IMR-90 (cell line): Measurements from ENCODE around the gene YLPM1. TPM values are rescaled to one million over a fixed set of nuclear protein-coding genes. Genes with fewer than 3 reads are reported as not detected.

Experiments
- ATAC-seq: fragments of 200-7000 bp; cut with Tn5 transposase; 2 replicates; pipeline ENCODE4 v1.9.1; 2020; ENCODE audit warnings: low read depth, mild to moderate bottlenecking, moderate library complexity
- BruUV-seq: library from RNA; stranded (reverse); fragments of 400-500 nt; replicated peaks from 2 replicates; lab custom pipeline; 2021; lab: Mats Ljungman, UMichigan
- CTCF ChIA-PET: fragments of 300-600 bp; formaldehyde crosslinking; extraction: SDS; loops from one replicate; lab custom pipeline; 2021; ENCODE audit warnings: antibody characterized with exemption; lab: Yijun Ruan, JAX
- POLR2A ChIA-PET: fragments of 300-600 bp; sonication (Branson Sonifier 250); formaldehyde crosslinking; loops from one replicate; lab custom pipeline; 2022; ENCODE audit warnings: antibody characterized with exemption; ENCODE audit not compliant: unreplicated experiment; lab: Charles Lee
- DNase-seq: peaks from one replicate; pipeline ENCODE4 v3.0.0; 2013
- H2AFZ ChIP-seq: replicated peaks from 2 replicates; pipeline ENCODE3; 2013; ENCODE audit warnings: low read length, mild to moderate bottlenecking; ENCODE audit not compliant: poor library complexity
- H2AK5ac ChIP-seq: 2 replicates; pipeline ENCODE4 v1.6.1; 2013; ENCODE audit warnings: low read depth, low read length, inconsistent platforms
- H2AK9ac ChIP-seq: replicated peaks from 2 replicates; pipeline ENCODE3; 2013; ENCODE audit warnings: mild to moderate bottlenecking, low read depth, low read length, moderate library complexity; ENCODE audit not compliant: poor library complexity
- H2BK120ac ChIP-seq: 2 replicates; pipeline ENCODE4 v1.6.1; 2013; ENCODE audit warnings: low read depth, low read length, inconsistent platforms
- H2BK15ac ChIP-seq: 3 replicates; pipeline ENCODE4 v1.6.1; 2013; ENCODE audit warnings: low read depth, low read length, inconsistent platforms
- H2BK20ac ChIP-seq: 2 replicates; pipeline ENCODE4 v1.6.1; 2013; ENCODE audit warnings: low read depth, mild to moderate bottlenecking, inconsistent platforms, low read length, moderate library complexity
- H2BK5ac ChIP-seq: 2 replicates; pipeline ENCODE4 v1.6.1; 2013; ENCODE audit warnings: mild to moderate bottlenecking, low read depth, low read length, inconsistent platforms; ENCODE audit not compliant: poor library complexity, severe bottlenecking
- H3K14ac ChIP-seq: replicated peaks from 2 replicates; pipeline ENCODE4 v1.6.1; 2013; ENCODE audit warnings: low read depth, low read length, inconsistent platforms
- H3K18ac ChIP-seq: 2 replicates; pipeline ENCODE4 v1.6.1; 2013; ENCODE audit warnings: low read depth, low read length, control low read depth
- H3K23ac ChIP-seq: 2 replicates; pipeline ENCODE4 v1.6.1; 2013; ENCODE audit warnings: low read depth, low read length, inconsistent platforms
- H3K27ac ChIP-seq: 2 replicates; pipeline ENCODE4 v1.5.1; 2013; ENCODE audit warnings: mild to moderate bottlenecking, control low read depth, low read length; ENCODE audit not compliant: insufficient read depth
- H3K27me3 ChIP-seq: 2 replicates; pipeline ENCODE4 v1.6.1; 2013; ENCODE audit warnings: low read length; ENCODE audit not compliant: control insufficient read depth, insufficient read depth
- H3K36me3 ChIP-seq: 2 replicates; pipeline ENCODE4 v1.6.1; 2013; ENCODE audit warnings: low read length, mixed read lengths; ENCODE audit not compliant: control insufficient read depth, insufficient read depth
- H3K4ac ChIP-seq: 2 replicates; pipeline ENCODE4 v1.6.1; 2013; ENCODE audit warnings: low read depth, low read length, inconsistent platforms
- H3K4me1 ChIP-seq: 2 replicates; pipeline ENCODE4 v1.6.1; 2013; ENCODE audit warnings: low read length, mixed read lengths; ENCODE audit not compliant: control insufficient read depth, insufficient read depth
- H3K4me2 ChIP-seq: 2 replicates; pipeline ENCODE4 v1.6.1; 2013; ENCODE audit warnings: low read depth, mild to moderate bottlenecking, control low read depth, low read length, moderate library complexity
- H3K4me3 ChIP-seq: 2 replicates; pipeline ENCODE4 v1.5.1; 2013; ENCODE audit warnings: low read depth, mild to moderate bottlenecking, control low read depth, low read length, moderate library complexity; ENCODE audit not compliant: insufficient read depth
- H3K56ac ChIP-seq: 2 replicates; pipeline ENCODE4 v1.6.1; 2013; ENCODE audit warnings: low read length, inconsistent platforms; ENCODE audit not compliant: insufficient read depth; ENCODE audit errors: extremely low read depth
- H3K79me1 ChIP-seq, 2 experiments: 2 replicates each; pipeline ENCODE4 v1.6.1; 2013; ENCODE audit warnings: low read length in 2 of 2, inconsistent platforms in 1 of 2, low read depth in 1 of 2
- H3K9ac ChIP-seq: 2 replicates; pipeline ENCODE4 v1.6.1; 2013; ENCODE audit warnings: low read depth, low read length, control low read depth
- H3K9me1 ChIP-seq: 2 replicates; pipeline ENCODE4 v1.6.1; 2013; ENCODE audit warnings: low read length, inconsistent platforms; ENCODE audit not compliant: insufficient read depth
- H3K9me3 ChIP-seq: 2 replicates; pipeline ENCODE4 v1.6.1; 2013; ENCODE audit warnings: low read length; ENCODE audit not compliant: control insufficient read depth, insufficient read depth
- H4K20me1 ChIP-seq: 2 replicates; pipeline ENCODE4 v1.6.1; 2013; ENCODE audit warnings: low read length, inconsistent platforms; ENCODE audit not compliant: insufficient read depth
- H4K5ac ChIP-seq: 2 replicates; pipeline ENCODE4 v1.6.1; 2013; ENCODE audit warnings: mild to moderate bottlenecking, low read depth, low read length, control low read depth
- H4K8ac ChIP-seq, 2 experiments: 2 replicates each; pipeline ENCODE4 v1.6.1; 2013; ENCODE audit warnings: low read depth in 2 of 2, low read length in 2 of 2, control low read depth in 1 of 2, inconsistent platforms in 1 of 2
- H4K91ac ChIP-seq: 2 replicates; pipeline ENCODE4 v1.6.1; 2013; ENCODE audit warnings: low read depth, low read length, inconsistent platforms; ENCODE audit not compliant: insufficient read depth
- BHLHE40 ChIP-seq: fragments of 150-350 bp; IDR thresholded peaks from 2 replicates; pipeline ENCODE4 v1.6.1; 2016; ENCODE audit warnings: mild to moderate bottlenecking, low read depth, low read length
- CEBPB ChIP-seq: IDR thresholded peaks from 2 replicates; pipeline ENCODE4 v1.6.1; 2012; ENCODE audit warnings: low read depth, low read length, improper control_type of control experiment
- CHD1 ChIP-seq: IDR thresholded peaks from 2 replicates; pipeline ENCODE4 v1.6.1; 2012; ENCODE audit warnings: low read depth, low read length, improper control_type of control experiment
- FOS ChIP-seq: fragments of 150-350 bp; IDR thresholded peaks from 2 replicates; pipeline ENCODE4 v1.6.1; 2016; ENCODE audit warnings: low read depth, low read length
- MAFK ChIP-seq: IDR thresholded peaks from 2 replicates; pipeline ENCODE4 v1.6.1; 2012; ENCODE audit warnings: low read depth, low read length, improper control_type of control experiment
- MAZ ChIP-seq: IDR thresholded peaks from 2 replicates; pipeline ENCODE4 v1.6.1; 2012; ENCODE audit warnings: low read depth, mild to moderate bottlenecking, low read length, improper control_type of control experiment, moderate library complexity, borderline replicate concordance
- MXI1 ChIP-seq: IDR thresholded peaks from 2 replicates; pipeline ENCODE4 v1.6.1; 2012; ENCODE audit warnings: low read depth, mild to moderate bottlenecking, low read length, moderate library complexity, borderline replicate concordance
- NFE2L2 ChIP-seq: fragments of 150-350 bp; IDR thresholded peaks from 2 replicates; pipeline ENCODE4 v1.6.1; 2016; ENCODE audit warnings: low read depth, mild to moderate bottlenecking, low read length
- POLR2A ChIP-seq: IDR thresholded peaks from 2 replicates; pipeline ENCODE4 v1.6.1; 2012; ENCODE audit warnings: mild to moderate bottlenecking, low read depth, low read length
- RAD21 ChIP-seq: IDR thresholded peaks from 2 replicates; pipeline ENCODE4 v1.6.1; 2012; ENCODE audit warnings: low read length, improper control_type of control experiment
- RCOR1 ChIP-seq: IDR thresholded peaks from 2 replicates; pipeline ENCODE4 v1.6.1; 2012; ENCODE audit warnings: mild to moderate bottlenecking, low read length, improper control_type of control experiment; ENCODE audit not compliant: insufficient replicate concordance
- RFX5 ChIP-seq: IDR thresholded peaks from 2 replicates; pipeline ENCODE4 v1.8.0; 2012; ENCODE audit warnings: low read depth, mild to moderate bottlenecking, low read length, moderate library complexity
- SMC3 ChIP-seq: fragments of 150-350 bp; IDR thresholded peaks from 2 replicates; pipeline ENCODE4 v1.6.1; 2016; ENCODE audit warnings: low read depth, mild to moderate bottlenecking, antibody characterized with exemption, low read length, moderate library complexity
- USF2 ChIP-seq: fragments of 150-350 bp; IDR thresholded peaks from 2 replicates; pipeline ENCODE4 v1.6.1; 2017; ENCODE audit warnings: mild to moderate bottlenecking, antibody characterized with exemption, low read length, low read depth
- WGBS, 2 experiments: methylation state at CpG; one replicate each; pipeline versions ENCODE4 v1.1.5 to v1.1.7; 2013; ENCODE audit warnings: missing lambda C conversion rate in 2 of 2; ENCODE audit not compliant: insufficient read length in 1 of 2; ENCODE audit errors: extremely low coverage in 2 of 2; 5-methylcytosine and 5-hydroxymethylcytosine counted together
- dilution Hi-C: fragments of 300-500 bp; cut with HindIII; formaldehyde crosslinking; loops from one replicate; pipeline ENCODE4 v1.14.3; 2018; ENCODE audit warnings: low sequenced_read_pairs; ENCODE audit not compliant: unreplicated experiment
- in situ Hi-C: fragments of 300-500 bp; cut with MboI; formaldehyde crosslinking; loops from 3 replicates; pipeline ENCODE4 v1.14.3; 2019; ENCODE audit warnings: low sequenced_read_pairs, inconsistent platforms, mixed read lengths
- intact Hi-C: fragments of 100-400 bp; cut with micrococcal nuclease; formaldehyde crosslinking; loops from 2 replicates; pipeline ENCODE4 v1.10.0; 2022
- polyA plus RNA-seq, 3 experiments: library from polyadenylated mRNA; depleted of rRNA; stranded (reverse); fragments of >200 nt; gene quantifications; 2 replicates each; pipeline ENCODE4 v1.2.3, GENCODE V29; 2012; ENCODE audit warnings: low replicate concordance in 1 of 3
- total RNA-seq: library from RNA; depleted of rRNA; stranded (reverse); fragments of >200 nt; gene quantifications from 2 replicates; pipeline ENCODE4 v1.2.3, GENCODE V29; 2012
- TF ChIP-seq, protein P1 (sequence below): fragments of 150-350 bp; IDR thresholded peaks from 2 replicates; pipeline ENCODE4 v1.6.1; 2016; ENCODE audit warnings: low read depth, mild to moderate bottlenecking, low read length, moderate library complexity, borderline replicate concordance
- TF ChIP-seq, protein P2 (sequence below): conservative IDR thresholded peaks from 2 replicates; pipeline ENCODE4 v1.5.1; 2012; ENCODE audit warnings: mild to moderate bottlenecking, low read depth, low read length, improper control_type of control experiment

YLPM1 gene
- total and polyA plus RNA-seq, 2 of the 4 experiments (the other 2 are of a cell fraction), result 8.2 to 19.7 TPM

GRCh38 chr14:74863274-74863673, 100.2 kb downstream of the YLPM1 start:
- 44% methylated on average over 1 of the region's 9 CpGs; no CpG with 5 or more reads in 1 of the 2 experiments for WGBS, 2 experiments
- H3K9me3 ChIP-seq, result no peaks in the 10 kb centered on the region
- H3K4ac ChIP-seq, result no peak overlapping the region
- no peak overlapping the region for H2AK5ac ChIP-seq
- no peaks in the 10 kb centered on the region for H3K36me3 ChIP-seq
- TF ChIP-seq CEBPB, result no peak
- no peak for TF ChIP-seq MAZ
- TF ChIP-seq CHD1, result no peak
- TF ChIP-seq BHLHE40, result no peak
- TF ChIP-seq RFX5, result no peak
- no peak for TF ChIP-seq MXI1
- no peak for TF ChIP-seq USF2
- no peak for TF ChIP-seq RCOR1
- TF ChIP-seq, protein P1, sequence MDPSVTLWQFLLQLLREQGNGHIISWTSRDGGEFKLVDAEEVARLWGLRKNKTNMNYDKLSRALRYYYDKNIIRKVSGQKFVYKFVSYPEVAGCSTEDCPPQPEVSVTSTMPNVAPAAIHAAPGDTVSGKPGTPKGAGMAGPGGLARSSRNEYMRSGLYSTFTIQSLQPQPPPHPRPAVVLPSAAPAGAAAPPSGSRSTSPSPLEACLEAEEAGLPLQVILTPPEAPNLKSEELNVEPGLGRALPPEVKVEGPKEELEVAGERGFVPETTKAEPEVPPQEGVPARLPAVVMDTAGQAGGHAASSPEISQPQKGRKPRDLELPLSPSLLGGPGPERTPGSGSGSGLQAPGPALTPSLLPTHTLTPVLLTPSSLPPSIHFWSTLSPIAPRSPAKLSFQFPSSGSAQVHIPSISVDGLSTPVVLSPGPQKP, result no peak
- no peak for TF ChIP-seq POLR2A
- TF ChIP-seq FOS, result no peak
- no peak for TF ChIP-seq MAFK
- no peak for TF ChIP-seq SMC3
- no peak for TF ChIP-seq NFE2L2
- no peak for TF ChIP-seq RAD21
- TF ChIP-seq, protein P2, sequence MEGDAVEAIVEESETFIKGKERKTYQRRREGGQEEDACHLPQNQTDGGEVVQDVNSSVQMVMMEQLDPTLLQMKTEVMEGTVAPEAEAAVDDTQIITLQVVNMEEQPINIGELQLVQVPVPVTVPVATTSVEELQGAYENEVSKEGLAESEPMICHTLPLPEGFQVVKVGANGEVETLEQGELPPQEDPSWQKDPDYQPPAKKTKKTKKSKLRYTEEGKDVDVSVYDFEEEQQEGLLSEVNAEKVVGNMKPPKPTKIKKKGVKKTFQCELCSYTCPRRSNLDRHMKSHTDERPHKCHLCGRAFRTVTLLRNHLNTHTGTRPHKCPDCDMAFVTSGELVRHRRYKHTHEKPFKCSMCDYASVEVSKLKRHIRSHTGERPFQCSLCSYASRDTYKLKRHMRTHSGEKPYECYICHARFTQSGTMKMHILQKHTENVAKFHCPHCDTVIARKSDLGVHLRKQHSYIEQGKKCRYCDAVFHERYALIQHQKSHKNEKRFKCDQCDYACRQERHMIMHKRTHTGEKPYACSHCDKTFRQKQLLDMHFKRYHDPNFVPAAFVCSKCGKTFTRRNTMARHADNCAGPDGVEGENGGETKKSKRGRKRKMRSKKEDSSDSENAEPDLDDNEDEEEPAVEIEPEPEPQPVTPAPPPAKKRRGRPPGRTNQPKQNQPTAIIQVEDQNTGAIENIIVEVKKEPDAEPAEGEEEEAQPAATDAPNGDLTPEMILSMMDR, result no peak
- no peak overlapping the region for H2BK15ac ChIP-seq
- H3K4me3 ChIP-seq, result no peak overlapping the region
- no peak overlapping the region for H4K5ac ChIP-seq
- no peak overlapping the region for H3K14ac ChIP-seq
- no peak overlapping the region for H2AK9ac ChIP-seq
- H4K8ac ChIP-seq, result no peak overlapping the region
- H3K27me3 ChIP-seq, result peaks cover 8% of the 10 kb centered on the region
- H4K20me1 ChIP-seq, result no peaks in the 10 kb centered on the region
- no peak overlapping the region for H3K56ac ChIP-seq
- ATAC-seq, result no peak
- dilution Hi-C loops (no loop called here), in situ Hi-C loops (loop anchor here (5.0 kb wide), 1 partner anchor 39 kb away; no protein-coding TSS in a partner anchor), intact Hi-C loops (no loop called here)
- no peak overlapping the region for H2BK120ac ChIP-seq
- H3K4me2 ChIP-seq, result no peak overlapping the region
- H2BK20ac ChIP-seq, result no peak overlapping the region
- H2AFZ ChIP-seq, result no peak overlapping the region
- H2BK5ac ChIP-seq, result no peak overlapping the region
- H3K4me1 ChIP-seq, result peaks cover 2% of the 10 kb centered on the region; the same call in 1 of the 2 replicates
- no peak overlapping the region for H3K27ac ChIP-seq
- CTCF ChIA-PET, result interaction anchor here (2.1 kb wide), 1 partner anchor 42 kb away, joined by 7 read pairs; no protein-coding TSS in a partner anchor
- no peak overlapping the region for H3K18ac ChIP-seq
- H3K79me1 ChIP-seq, result no peaks in the 10 kb centered on the region
- no peak for DNase-seq
- H4K91ac ChIP-seq, result no peak overlapping the region
- no peaks in the 10 kb centered on the region for H3K9me1 ChIP-seq
- no peak overlapping the region for H3K9ac ChIP-seq
- H3K23ac ChIP-seq, result no peak overlapping the region
- POLR2A ChIA-PET, result interaction anchor here (0.6 kb wide), 1 partner anchor 111 kb away, joined by 3 read pairs; no protein-coding TSS in a partner anchor
- BruUV-seq, result no TSS peak
